Measurements from ENCODE around the gene EHD4. TPM values are rescaled to one million over a fixed set of nuclear protein-coding genes. Genes with fewer than 3 reads are reported as not detected.

The EHD4 gene
- total RNA-seq, 2 donors from 2014 or later, result 18.4 to 22.6 TPM

DNA sequence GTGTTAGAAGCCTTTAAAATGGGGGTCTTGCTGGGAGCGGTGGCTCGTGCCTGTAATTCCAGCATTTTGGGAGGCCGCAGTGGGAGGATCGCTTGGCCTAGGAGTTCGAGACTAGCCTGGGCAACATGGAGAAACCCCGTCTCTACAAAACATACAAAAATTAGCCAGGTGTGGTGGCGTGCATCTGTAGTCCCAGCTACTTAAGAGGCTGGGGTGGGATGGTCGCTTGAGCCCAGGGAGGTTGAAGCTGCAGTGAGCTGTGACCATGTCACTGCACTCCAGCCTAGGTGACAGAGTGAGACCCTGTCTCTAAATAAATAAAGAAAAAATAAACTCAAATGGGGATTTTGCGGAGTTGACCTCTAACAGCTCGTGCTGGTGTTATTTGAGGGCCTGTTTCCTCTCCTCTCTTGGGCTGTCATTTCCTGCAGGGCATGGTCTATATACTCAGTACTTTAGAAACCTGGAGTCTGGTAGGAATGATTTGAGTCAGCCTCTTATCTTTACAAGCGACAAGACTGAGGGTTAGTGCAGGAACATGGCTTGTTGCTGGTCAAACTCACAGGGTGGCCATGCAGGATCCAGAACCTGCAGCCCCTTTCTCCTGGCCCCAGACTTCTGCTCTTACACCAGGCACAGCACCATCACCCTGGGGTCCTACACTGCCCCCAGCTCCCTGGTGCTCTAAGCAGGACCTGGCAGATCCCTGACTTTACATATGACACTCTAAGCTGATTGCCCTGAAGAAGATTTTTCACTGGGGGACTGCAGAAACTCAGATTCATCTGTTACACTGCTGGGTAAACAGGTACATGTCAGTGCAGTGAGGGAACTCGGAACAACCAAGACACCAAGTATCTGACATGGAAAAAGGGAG lies 15.1 kb downstream of the EHD4 start:
- Histone ChIP-seq H3K4me3 (no peak overlapping the region), H3K4me1 (replicated peaks) (peaks cover 4% of the 10 kb centered on the region), H3K36me3 (peaks cover 0 to 8% of the 10 kb centered on the region in 2 donors), H3K27me3 (replicated peaks; ENCODE audit: insufficient read depth) (no peaks in the 10 kb centered on the region), H3K9me3 (no peaks in the 10 kb centered on the region), H3K27ac (no peak overlapping the region)
- DNase-seq (ENCODE audit: low spot score), result no peak
- WGBS, result 87% methylated on average over 12 of the region's 12 CpGs
- intact Hi-C loops (cut with DNase I), result no loop called here
- TF ChIP-seq POLR2AphosphoS5 (IDR thresholded peaks at IDR 0.05) (no peak), CTCF (IDR thresholded peaks at IDR 0.05) (no peak), POLR2A (IDR thresholded peaks at IDR 0.05) (no peak)

- WGBS, result 61% methylated on average over 21 of the region's 21 CpGs
- H3K36me3 ChIP-seq, result peaks cover 0 to 8% of the 10 kb centered on the region in 2 donors
- no peaks in the 10 kb centered on the region for H3K27me3 ChIP-seq (replicated peaks; ENCODE audit: insufficient read depth)
- intact Hi-C loops (cut with DNase I), result no loop called here
- H3K27ac ChIP-seq, result no peak overlapping the region
- no peak for DNase-seq (ENCODE audit: low spot score)
- H3K9me3 ChIP-seq, result no peaks in the 10 kb centered on the region
- H3K4me3 ChIP-seq, result no peak overlapping the region
- H3K4me1 ChIP-seq (replicated peaks), result peaks cover under 1% of the 10 kb centered on the region
- TF ChIP-seq CTCF (IDR thresholded peaks at IDR 0.05) (no peak), POLR2A (IDR thresholded peaks at IDR 0.05) (no peak), POLR2AphosphoS5 (IDR thresholded peaks at IDR 0.05) (no peak)
Observed at GRCh38 chr15:41955807-41956525, 16.4 kb downstream of the EHD4 start.

- Histone ChIP-seq H3K27me3 (replicated peaks; ENCODE audit: insufficient read depth) (no peaks in the 10 kb centered on the region), H3K36me3 (peaks cover 0 to 8% of the 10 kb centered on the region in 2 donors), H3K9me3 (no peaks in the 10 kb centered on the region), H3K4me1 (replicated peaks) (no peaks in the 10 kb centered on the region), H3K27ac (no peak overlapping the region), H3K4me3 (no peak overlapping the region)
- no peak for TF ChIP-seq POLR2A (IDR thresholded peaks at IDR 0.05)
- no peak for TF ChIP-seq CTCF (IDR thresholded peaks at IDR 0.05)
- no peak for TF ChIP-seq POLR2AphosphoS5 (IDR thresholded peaks at IDR 0.05)
- WGBS, result 93% methylated on average over 7 of the region's 7 CpGs
- no peak for DNase-seq (ENCODE audit: low spot score)
- intact Hi-C loops (cut with DNase I), result no loop called here
Observed at GRCh38 chr15:41955100-41955499, 17.3 kb downstream of the EHD4 start.

DNA sequence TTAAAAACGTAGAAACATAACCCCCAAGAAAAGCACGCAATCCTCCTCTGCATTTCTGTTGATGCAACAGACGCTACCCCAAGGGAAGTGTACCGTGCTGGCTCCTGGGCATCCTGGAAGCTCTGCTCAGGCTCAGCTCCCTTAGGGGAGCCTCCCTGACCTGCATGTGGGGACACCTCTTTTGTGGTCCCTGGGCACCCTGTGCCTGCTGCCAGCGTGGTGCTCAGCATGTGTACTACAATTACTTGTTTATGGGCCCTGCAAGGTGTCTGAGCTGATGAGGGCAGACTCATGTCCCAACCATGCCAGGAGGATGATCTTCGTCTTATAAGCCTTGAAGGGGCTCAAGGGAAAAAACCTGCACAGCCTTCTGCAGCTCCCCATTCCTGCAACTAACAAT lies 18.3 kb downstream of the EHD4 start:
- Histone ChIP-seq H3K4me3 (no peak overlapping the region), H3K9me3 (no peaks in the 10 kb centered on the region), H3K27ac (no peak overlapping the region), H3K36me3 (peaks cover 0 to 8% of the 10 kb centered on the region in 2 donors), H3K27me3 (replicated peaks; ENCODE audit: insufficient read depth) (no peaks in the 10 kb centered on the region), H3K4me1 (replicated peaks) (no peaks in the 10 kb centered on the region)
- 83% methylated on average over 6 of the region's 6 CpGs for WGBS
- intact Hi-C loops (cut with DNase I), result no loop called here
- DNase-seq (ENCODE audit: low spot score), result no peak
- no peak for TF ChIP-seq CTCF (IDR thresholded peaks at IDR 0.05)
